Left ventricle myocardium inferior (tissue), 1 donor: ENCODE measurements around the gene PPP4R1. TPM values are rescaled to one million over a fixed set of nuclear protein-coding genes. Genes with fewer than 3 reads are reported as not detected.

Source experiments
- DNase-seq: peaks from one replicate; pipeline ENCODE4 v3.0.0-alpha.2; 2020
- H3K27ac ChIP-seq: fragments of 200-600 bp; replicated peaks from 2 replicates; pipeline ENCODE4 v1.8.0; 2021
- H3K27me3 ChIP-seq: fragments of 200-600 bp; 2 replicates; pipeline ENCODE4 v1.8.0; 2021; ENCODE audit warnings: low read depth
- H3K36me3 ChIP-seq: fragments of 200-600 bp; 2 replicates; pipeline ENCODE4 v1.8.0; 2021
- H3K4me1 ChIP-seq: fragments of 200-600 bp; 2 replicates; pipeline ENCODE4 v1.8.0; 2021
- H3K4me3 ChIP-seq: fragments of 200-600 bp; 2 replicates; pipeline ENCODE4 v1.8.0; 2021; ENCODE audit warnings: mild to moderate bottlenecking, moderate library complexity
- H3K9me3 ChIP-seq: fragments of 200-600 bp; replicated peaks from 2 replicates; pipeline ENCODE4 v1.8.0; 2021
- intact Hi-C: fragments of 100-400 bp; cut with micrococcal nuclease; formaldehyde crosslinking; loops from one replicate; pipeline ENCODE4 v1.11.0; 2022
- total RNA-seq: library from RNA; stranded (reverse); fragmentation: NEBNext Ultra II Directional; extraction: Animal tissue kit (Norgen Biotek cat#: 25700); gene quantifications from one replicate; pipeline ENCODE4 v1.2.1, GENCODE V29; 2021
- TF ChIP-seq, protein P1 (sequence below): fragments of 200-600 bp; IDR thresholded peaks from 2 replicates; pipeline ENCODE4 v1.8.0; 2021; ENCODE audit warnings: antibody characterized with exemption, mild to moderate bottlenecking, borderline replicate concordance
- donor health status: DM: no; HTN: yes; CAD: no; lungs with severe emphysema.

The PPP4R1 gene
- total RNA-seq, 1 donor from 2014 or later, result 53.5 TPM

GRCh38 chr18:9539938-9540337, 74.4 kb downstream of the PPP4R1 start:
- Histone ChIP-seq H3K27me3 (no peaks in the 10 kb centered on the region), H3K9me3 (no peaks in the 10 kb centered on the region), H3K4me1 (peaks cover 3% of the 10 kb centered on the region), H3K36me3 (peaks cover 40% of the 10 kb centered on the region), H3K27ac (no peak overlapping the region), H3K4me3 (no peak overlapping the region)
- TF ChIP-seq, protein P1, sequence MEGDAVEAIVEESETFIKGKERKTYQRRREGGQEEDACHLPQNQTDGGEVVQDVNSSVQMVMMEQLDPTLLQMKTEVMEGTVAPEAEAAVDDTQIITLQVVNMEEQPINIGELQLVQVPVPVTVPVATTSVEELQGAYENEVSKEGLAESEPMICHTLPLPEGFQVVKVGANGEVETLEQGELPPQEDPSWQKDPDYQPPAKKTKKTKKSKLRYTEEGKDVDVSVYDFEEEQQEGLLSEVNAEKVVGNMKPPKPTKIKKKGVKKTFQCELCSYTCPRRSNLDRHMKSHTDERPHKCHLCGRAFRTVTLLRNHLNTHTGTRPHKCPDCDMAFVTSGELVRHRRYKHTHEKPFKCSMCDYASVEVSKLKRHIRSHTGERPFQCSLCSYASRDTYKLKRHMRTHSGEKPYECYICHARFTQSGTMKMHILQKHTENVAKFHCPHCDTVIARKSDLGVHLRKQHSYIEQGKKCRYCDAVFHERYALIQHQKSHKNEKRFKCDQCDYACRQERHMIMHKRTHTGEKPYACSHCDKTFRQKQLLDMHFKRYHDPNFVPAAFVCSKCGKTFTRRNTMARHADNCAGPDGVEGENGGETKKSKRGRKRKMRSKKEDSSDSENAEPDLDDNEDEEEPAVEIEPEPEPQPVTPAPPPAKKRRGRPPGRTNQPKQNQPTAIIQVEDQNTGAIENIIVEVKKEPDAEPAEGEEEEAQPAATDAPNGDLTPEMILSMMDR, result no peak
- intact Hi-C loops, result no loop called here
- DNase-seq, result no peak

- no peak overlapping the region for H3K27ac ChIP-seq
- intact Hi-C loops, result no loop called here
- TF ChIP-seq, protein P1, result no peak
- peaks cover 42% of the 10 kb centered on the region for H3K36me3 ChIP-seq
- H3K4me3 ChIP-seq, result no peak overlapping the region
- DNase-seq, result no peak
- peaks cover 3% of the 10 kb centered on the region for H3K4me1 ChIP-seq
- no peaks in the 10 kb centered on the region for H3K9me3 ChIP-seq
- no peaks in the 10 kb centered on the region for H3K27me3 ChIP-seq
Measured at GRCh38 chr18:9539283-9539682, 75.1 kb downstream of the PPP4R1 start.

GRCh38 chr18:9537677-9538076, 76.7 kb downstream of the PPP4R1 start:
- Histone ChIP-seq H3K27me3 (no peaks in the 10 kb centered on the region), H3K4me3 (no peak overlapping the region), H3K4me1 (peaks cover 3% of the 10 kb centered on the region), H3K27ac (no peak overlapping the region), H3K9me3 (no peaks in the 10 kb centered on the region), H3K36me3 (peaks cover 54% of the 10 kb centered on the region)
- intact Hi-C loops, result no loop called here
- TF ChIP-seq, protein P1, result no peak
- no peak for DNase-seq

DNA sequence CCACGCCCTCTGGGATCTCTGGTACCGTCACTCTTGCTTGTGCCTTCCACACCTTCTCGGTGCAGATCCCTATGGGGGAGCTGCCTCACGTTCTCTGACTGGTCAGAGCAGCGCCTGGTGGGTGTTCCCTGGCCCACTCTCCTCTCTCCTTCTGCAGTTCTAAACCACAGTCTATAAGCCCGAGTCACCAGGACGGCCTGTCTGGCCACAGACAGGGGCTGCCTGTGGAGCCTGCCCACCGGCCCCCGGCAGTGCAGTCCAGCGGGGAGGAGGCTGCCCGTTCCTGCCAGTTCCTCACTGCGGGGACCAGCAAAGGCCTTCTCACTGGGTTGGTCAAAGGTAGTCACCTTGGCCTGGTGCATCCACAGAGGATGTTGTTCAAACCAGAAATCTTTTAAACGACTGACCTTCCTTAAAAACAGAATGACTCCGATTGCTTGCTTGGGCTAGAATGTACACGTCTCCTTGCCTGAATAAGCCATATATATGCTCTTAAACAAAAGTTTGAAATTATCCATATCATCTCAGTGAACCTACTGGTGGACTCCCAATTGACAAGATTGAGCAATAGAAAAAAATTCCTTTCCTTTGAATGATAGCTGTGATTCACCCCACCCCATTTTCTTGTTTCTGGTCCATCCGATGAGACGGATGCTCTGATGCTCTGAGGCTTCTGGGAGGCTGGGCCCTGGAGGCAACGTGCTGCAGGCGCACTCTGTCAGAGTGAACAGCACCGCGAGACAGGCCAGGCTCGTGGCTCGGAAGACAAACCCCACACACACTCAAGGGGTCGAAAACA, 77.8 kb downstream of the PPP4R1 start:
- intact Hi-C loops, result no loop called here
- H3K27ac ChIP-seq, result no peak overlapping the region

GRCh38 chr18:9535430-9535991, 78.8 kb downstream of the PPP4R1 start:
- H3K27me3 ChIP-seq, result no peaks in the 10 kb centered on the region
- peaks cover 74% of the 10 kb centered on the region for H3K36me3 ChIP-seq
- intact Hi-C loops, result no loop called here
- H3K4me3 ChIP-seq, result no peak overlapping the region
- H3K4me1 ChIP-seq, result peaks cover 3% of the 10 kb centered on the region
- TF ChIP-seq, protein P1, result no peak
- no peak for DNase-seq
- H3K9me3 ChIP-seq, result no peaks in the 10 kb centered on the region
- no peak overlapping the region for H3K27ac ChIP-seq

More for the DNA sequence above, 77.8 kb downstream of the PPP4R1 start:
- no peaks in the 10 kb centered on the region for H3K9me3 ChIP-seq
- DNase-seq, result no peak
- H3K4me1 ChIP-seq, result peaks cover 3% of the 10 kb centered on the region
- no peak overlapping the region for H3K4me3 ChIP-seq
- TF ChIP-seq, protein P1, result no peak
- peaks cover 63% of the 10 kb centered on the region for H3K36me3 ChIP-seq
- H3K27me3 ChIP-seq, result no peaks in the 10 kb centered on the region
